Transverse colon (tissue), 4 donors: ENCODE results near the gene HSPA12A. TPM values are rescaled to one million over a fixed set of nuclear protein-coding genes. Genes with fewer than 3 reads are reported as not detected.

Experiments
- DNase-seq: peaks from one replicate; pipeline ENCODE4 v3.0.0-alpha.2; 2019
- H3K27ac ChIP-seq, 4 donors: fragments of 200-600 bp; sonication (generic); 2 replicates each; pipeline ENCODE4 v1.5.1; 2016 to 2018; ENCODE audit warnings: inconsistent platforms in 4 of 4
- H3K27me3 ChIP-seq: fragments of 200-600 bp; sonication (generic); 2 replicates; pipeline ENCODE4 v1.5.1; 2017; ENCODE audit warnings: inconsistent platforms
- H3K36me3 ChIP-seq, 4 donors: fragments of 200-600 bp; sonication (generic); 2 replicates each; pipeline ENCODE4 v1.5.1; 2017 to 2019; ENCODE audit warnings: inconsistent platforms in 4 of 4
- H3K4me1 ChIP-seq, 4 donors: fragments of 200-600 bp; sonication (generic); 2 replicates each; pipeline ENCODE4 v1.5.1; 2017 to 2020; ENCODE audit warnings: inconsistent platforms in 4 of 4
- H3K4me3 ChIP-seq, 4 donors: fragments of 200-600 bp; sonication (generic); 1 replicate in 1 of 4; 2 replicates in 3 of 4; pipeline versions ENCODE4 v1.5.1 to v1.6.1; 2017 to 2019; ENCODE audit warnings: inconsistent platforms in 4 of 4
- H3K9me3 ChIP-seq, 2 donors: fragments of 200-600 bp; sonication (generic); 2 replicates each; pipeline ENCODE4 v1.5.1; 2017 to 2019; ENCODE audit warnings: inconsistent platforms in 2 of 2
- EP300 ChIP-seq: sonication (generic); formaldehyde crosslinking; IDR thresholded peaks from one replicate; pipeline ENCODE4 v1.6.1; 2017; ENCODE audit warnings: antibody characterized with exemption, low read depth
- POLR2A ChIP-seq: fragments of 450-650 bp; IDR thresholded peaks from one replicate; pipeline ENCODE4 v1.6.1; 2016; ENCODE audit warnings: antibody characterized with exemption, mild to moderate bottlenecking, moderate library complexity
- POLR2AphosphoS5 ChIP-seq, 3 donors: sonication (generic); formaldehyde crosslinking; IDR thresholded peaks; one replicate each; pipeline ENCODE4 v1.6.1; 2016; ENCODE audit warnings: antibody characterized with exemption in 3 of 3
- WGBS, 2 donors: methylation state at CpG; one replicate each; pipeline ENCODE4 v1.1.5; 2018; ENCODE audit warnings: low coverage in 1 of 2; 5-methylcytosine and 5-hydroxymethylcytosine counted together
- in situ Hi-C, 4 donors: fragments of 200-750 bp; cut with MboI; loops; one replicate each; pipeline versions ENCODE4 v1.15.0 to v1.15.1; 2017; ENCODE audit warnings: low sequenced_read_pairs in 3 of 4, low pct_ligation_motif_present in 1 of 4, low pct_unique_long_range_greater_than_20kb in 1 of 4
- intact Hi-C: fragments of 100-400 bp; cut with DNase I; formaldehyde crosslinking; loops from one replicate; pipeline ENCODE4 v1.15.1; 2023; ENCODE audit warnings: low total_unique reads
- total RNA-seq, 4 donors: library from RNA; depleted of rRNA; stranded (reverse); fragments of >200 nt; gene quantifications; one replicate each; pipeline ENCODE4 v1.1.0, GENCODE V29; 2016
- TF ChIP-seq, protein P1 (sequence below), 5 experiments: fragments of 200-600 bp in 3 of 5; fragments of 450-650 bp in 2 of 5; sonication (generic) in 3 of 5; IDR thresholded peaks; 1 replicate in 2 of 5; 2 replicates in 3 of 5; pipeline ENCODE4 v1.5.1; 2016 to 2017; ENCODE audit warnings: antibody characterized with exemption in 5 of 5, inconsistent platforms in 3 of 5, mild to moderate bottlenecking in 2 of 5, moderate library complexity in 1 of 5

Gene HSPA12A
- total RNA-seq, 4 donors from 2014 or later: 6.4 to 52.3 (median 9.5) TPM

- no peak for DNase-seq
- WGBS, 2 donors: 38 to 50% methylated on average over 1 to 5 of the region's 5 CpGs
- TF ChIP-seq POLR2A (no peak), POLR2AphosphoS5 (IDR thresholded peaks at IDR 0.05) (no peak), EP300 (no peak)
- peak overlapping the region in 1 of 4 donors; percentile 54 for H3K27ac ChIP-seq
- H3K36me3 ChIP-seq: no peaks in the 10 kb centered on the region
- intact Hi-C loops: no loop called here
- H3K27me3 ChIP-seq: no peaks in the 10 kb centered on the region
- peaks cover 12 to 20% (median 17%) of the 10 kb centered on the region in 4 donors for H3K4me1 ChIP-seq
- no peaks in the 10 kb centered on the region for H3K9me3 ChIP-seq
- in situ Hi-C loops: no loop called here
- no peak overlapping the region for H3K4me3 ChIP-seq
Measured at GRCh38 chr10:116766241-116766827, 24.0 kb upstream of the HSPA12A start.

DNA sequence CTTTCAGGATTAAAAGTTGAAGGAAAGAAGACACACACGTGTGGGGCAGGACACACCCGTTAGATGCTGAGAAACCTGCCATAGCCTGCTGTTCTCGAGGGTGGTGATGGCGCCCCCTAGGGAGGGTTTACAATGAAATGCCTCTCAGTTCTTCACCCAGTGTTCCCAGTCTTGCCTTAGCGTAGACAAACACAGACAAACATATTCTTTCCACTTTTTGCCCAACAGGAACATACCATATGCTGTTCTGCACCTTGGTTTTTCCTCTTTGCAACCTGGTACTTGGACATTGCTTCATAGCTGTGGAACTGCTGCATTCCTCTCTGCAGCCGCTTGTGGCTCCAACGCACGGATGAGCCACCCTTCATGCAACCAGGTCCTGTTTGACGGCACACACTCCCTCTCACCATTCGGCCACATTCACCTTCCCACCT, 23.3 kb upstream of the HSPA12A start:
- Histone ChIP-seq H3K4me1 (peaks cover 12 to 20% (median 17%) of the 10 kb centered on the region in 4 donors), H3K27ac (no peak overlapping the region), H3K36me3 (no peaks in the 10 kb centered on the region), H3K27me3 (no peaks in the 10 kb centered on the region), H3K4me3 (no peak overlapping the region), H3K9me3 (no peaks in the 10 kb centered on the region)
- TF ChIP-seq, protein P1, sequence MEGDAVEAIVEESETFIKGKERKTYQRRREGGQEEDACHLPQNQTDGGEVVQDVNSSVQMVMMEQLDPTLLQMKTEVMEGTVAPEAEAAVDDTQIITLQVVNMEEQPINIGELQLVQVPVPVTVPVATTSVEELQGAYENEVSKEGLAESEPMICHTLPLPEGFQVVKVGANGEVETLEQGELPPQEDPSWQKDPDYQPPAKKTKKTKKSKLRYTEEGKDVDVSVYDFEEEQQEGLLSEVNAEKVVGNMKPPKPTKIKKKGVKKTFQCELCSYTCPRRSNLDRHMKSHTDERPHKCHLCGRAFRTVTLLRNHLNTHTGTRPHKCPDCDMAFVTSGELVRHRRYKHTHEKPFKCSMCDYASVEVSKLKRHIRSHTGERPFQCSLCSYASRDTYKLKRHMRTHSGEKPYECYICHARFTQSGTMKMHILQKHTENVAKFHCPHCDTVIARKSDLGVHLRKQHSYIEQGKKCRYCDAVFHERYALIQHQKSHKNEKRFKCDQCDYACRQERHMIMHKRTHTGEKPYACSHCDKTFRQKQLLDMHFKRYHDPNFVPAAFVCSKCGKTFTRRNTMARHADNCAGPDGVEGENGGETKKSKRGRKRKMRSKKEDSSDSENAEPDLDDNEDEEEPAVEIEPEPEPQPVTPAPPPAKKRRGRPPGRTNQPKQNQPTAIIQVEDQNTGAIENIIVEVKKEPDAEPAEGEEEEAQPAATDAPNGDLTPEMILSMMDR (IDR thresholded peaks at IDR 0.05): peak; percentile 20 to 39 (median 29)
- no peak for TF ChIP-seq POLR2AphosphoS5 (IDR thresholded peaks at IDR 0.05)
- TF ChIP-seq POLR2A: no peak
- no peak for TF ChIP-seq EP300
- intact Hi-C loops: no loop called here
- in situ Hi-C loops: no loop called here
- 55 to 59% methylated on average over 5 to 10 of the region's 10 CpGs for WGBS, 2 donors
- DNase-seq: peak; percentile 58

DNA sequence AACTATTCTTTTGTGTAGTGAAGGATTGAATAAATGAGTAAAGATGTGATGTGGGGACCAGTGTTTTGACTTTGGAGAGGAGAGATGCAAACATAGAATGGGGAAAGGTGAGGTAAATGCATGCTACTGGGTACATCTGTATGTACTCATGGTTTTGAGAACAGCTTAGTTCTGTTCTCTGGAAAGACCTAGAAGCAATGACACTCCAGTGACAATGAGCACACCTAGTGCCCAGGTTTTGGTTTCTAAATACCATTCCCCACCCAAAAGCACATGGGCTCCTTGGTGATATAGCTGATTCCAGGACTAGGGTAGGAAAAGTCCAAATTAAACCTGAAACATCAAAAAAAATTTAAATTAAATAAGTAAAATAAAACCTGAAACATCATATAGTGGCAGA, 22.6 kb upstream of the HSPA12A start:
- H3K4me3 ChIP-seq: no peak overlapping the region
- H3K36me3 ChIP-seq: no peaks in the 10 kb centered on the region
- no peaks in the 10 kb centered on the region for H3K27me3 ChIP-seq
- intact Hi-C loops (no loop called here), in situ Hi-C loops (no loop called here)
- H3K9me3 ChIP-seq: no peaks in the 10 kb centered on the region
- TF ChIP-seq POLR2A (no peak), EP300 (no peak), POLR2AphosphoS5 (IDR thresholded peaks at IDR 0.05) (no peak)
- TF ChIP-seq, protein P1 (IDR thresholded peaks at IDR 0.05): no peak
- peaks cover 12 to 20% (median 17%) of the 10 kb centered on the region in 4 donors for H3K4me1 ChIP-seq
- no peak overlapping the region for H3K27ac ChIP-seq
- DNase-seq: no peak

DNA sequence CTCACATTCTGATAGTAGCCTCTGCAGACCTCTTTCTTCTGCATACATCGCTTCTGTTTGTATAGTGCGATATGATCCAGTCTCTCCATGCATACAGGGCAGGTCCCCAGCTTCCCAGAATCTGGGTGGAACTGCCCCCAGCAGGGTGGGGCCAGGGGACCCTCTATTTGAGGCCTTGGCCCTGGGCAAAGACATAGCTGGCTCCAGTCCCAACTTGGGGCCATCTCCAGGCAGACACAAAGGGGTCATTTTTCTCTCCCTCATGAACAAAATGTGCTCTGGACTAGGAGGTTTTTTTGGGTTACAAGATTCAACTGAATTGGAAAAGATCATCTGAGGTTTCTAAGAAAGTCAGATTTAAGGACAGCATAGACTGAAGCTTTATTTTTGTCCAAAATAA, 21.1 kb upstream of the HSPA12A start:
- Histone ChIP-seq H3K36me3 (no peaks in the 10 kb centered on the region), H3K27me3 (no peaks in the 10 kb centered on the region), H3K4me1 (peaks cover 12 to 20% (median 17%) of the 10 kb centered on the region in 4 donors), H3K27ac (no peak overlapping the region), H3K4me3 (no peak overlapping the region), H3K9me3 (no peaks in the 10 kb centered on the region)
- DNase-seq: no peak
- 80 to 90% methylated on average over 1 to 2 of the region's 2 CpGs for WGBS, 2 donors
- TF ChIP-seq POLR2AphosphoS5 (IDR thresholded peaks at IDR 0.05): no peak
- TF ChIP-seq EP300: no peak
- TF ChIP-seq POLR2A: no peak
- intact Hi-C loops: no loop called here
- in situ Hi-C loops: no loop called here

GRCh38 chr10:116761883-116762282, 19.5 kb upstream of the HSPA12A start:
- in situ Hi-C loops (no loop called here), intact Hi-C loops (no loop called here)
- Histone ChIP-seq H3K27ac (no peak overlapping the region), H3K36me3 (no peaks in the 10 kb centered on the region), H3K4me1 (peaks cover 2 to 11% (median 10%) of the 10 kb centered on the region in 4 donors), H3K27me3 (no peaks in the 10 kb centered on the region), H3K4me3 (no peak overlapping the region), H3K9me3 (no peaks in the 10 kb centered on the region)
- DNase-seq: no peak
- TF ChIP-seq EP300: no peak
- TF ChIP-seq, protein P1 (IDR thresholded peaks at IDR 0.05): no peak
- no peak for TF ChIP-seq POLR2A
- TF ChIP-seq POLR2AphosphoS5 (IDR thresholded peaks at IDR 0.05): no peak
- 69 to 74% methylated on average over 5 of the region's 5 CpGs for WGBS, 2 donors
